DND-41 (cell line): Measurements from ENCODE around the gene NFE2L2.

ENCODE experiments used
- ATAC-seq: fragments of 200-7000 bp; cut with Tn5 transposase; 3 replicates; pipeline ENCODE4 v1.9.1; 2021; ENCODE audit warnings: low read depth; ENCODE audit not compliant: insufficient read depth
- DNase-seq: peaks from one replicate; pipeline ENCODE4 v3.0.0-alpha.2; 2020
- H2AFZ ChIP-seq: 2 replicates; pipeline ENCODE4 v1.6.0; 2012; ENCODE audit warnings: low read depth, low read length
- H3K27ac ChIP-seq: 2 replicates; pipeline ENCODE4 v1.5.1; 2012; ENCODE audit warnings: low read length, inconsistent platforms
- H3K27me3 ChIP-seq: fragments of 200-600 bp; sonication (generic); 2 replicates; pipeline ENCODE4 v1.6.0; 2012; ENCODE audit warnings: low read length, mild to moderate bottlenecking, inconsistent platforms; ENCODE audit not compliant: insufficient read depth, poor library complexity
- H3K36me3 ChIP-seq: 2 replicates; pipeline ENCODE4 v1.5.1; 2012; ENCODE audit warnings: low read length, inconsistent platforms; ENCODE audit not compliant: insufficient read depth
- H3K4me1 ChIP-seq: 2 replicates; pipeline ENCODE4 v1.5.1; 2012; ENCODE audit warnings: mild to moderate bottlenecking, low read length; ENCODE audit not compliant: insufficient read depth
- H3K4me2 ChIP-seq: 2 replicates; pipeline ENCODE4 v1.6.0; 2012; ENCODE audit warnings: mild to moderate bottlenecking, moderate library complexity, low read length, inconsistent platforms; ENCODE audit not compliant: insufficient read depth
- H3K4me3 ChIP-seq, 2 experiments: fragments of 200-600 bp in 1 of 2; shearing (Covaris generic) in 1 of 2; 2 replicates each; pipeline ENCODE4 v1.5.1; 2012 to 2016; ENCODE audit warnings: inconsistent platforms in 2 of 2, low read length in 2 of 2, mild to moderate bottlenecking in 2 of 2, low read depth in 1 of 2, moderate library complexity in 1 of 2
- H3K79me2 ChIP-seq: 2 replicates; pipeline ENCODE4 v1.6.0; 2012; ENCODE audit warnings: low read length, inconsistent platforms; ENCODE audit not compliant: insufficient read depth
- H3K9ac ChIP-seq: 2 replicates; pipeline ENCODE4 v1.6.0; 2012; ENCODE audit warnings: low read depth, mild to moderate bottlenecking, inconsistent platforms, low read length, moderate library complexity
- H3K9me3 ChIP-seq: 2 replicates; pipeline ENCODE4 v1.5.1; 2012; ENCODE audit warnings: low read length, moderate library complexity, mild to moderate bottlenecking, inconsistent platforms; ENCODE audit not compliant: insufficient read depth, severe bottlenecking
- H4K20me1 ChIP-seq: 2 replicates; pipeline ENCODE4 v1.6.0; 2012; ENCODE audit warnings: low read length; ENCODE audit not compliant: insufficient read depth
- CTCF ChIP-seq: IDR thresholded peaks from 2 replicates; pipeline ENCODE4 v1.5.1; 2012; ENCODE audit warnings: borderline replicate concordance, low read length, moderate library complexity, mild to moderate bottlenecking; ENCODE audit not compliant: poor library complexity, severe bottlenecking; ENCODE audit errors: extremely low read depth
- EZH2 ChIP-seq: IDR thresholded peaks from 3 replicates; pipeline ENCODE4 v1.6.1; 2012; ENCODE audit warnings: borderline replicate concordance, low read depth, mild to moderate bottlenecking, moderate library complexity, low read length, inconsistent platforms; ENCODE audit not compliant: severe bottlenecking

The NFE2L2 gene

GRCh38 chr2:177246000-177246399 lies 18.5 kb downstream of the NFE2L2 start:
- H3K4me3 ChIP-seq, result no peak overlapping the region
- no peaks in the 10 kb centered on the region for H3K9me3 ChIP-seq
- ATAC-seq (no peak), DNase-seq (no peak)
- H3K9ac ChIP-seq, result no peak overlapping the region
- H3K79me2 ChIP-seq, result peaks cover 99% of the 10 kb centered on the region
- peaks cover 24% of the 10 kb centered on the region for H3K4me1 ChIP-seq
- H3K36me3 ChIP-seq, result peaks cover 22% of the 10 kb centered on the region
- peaks cover 83% of the 10 kb centered on the region for H4K20me1 ChIP-seq
- TF ChIP-seq EZH2 (no peak), CTCF (no peak)
- no peaks in the 10 kb centered on the region for H3K27me3 ChIP-seq
- no peak overlapping the region for H2AFZ ChIP-seq
- H3K4me2 ChIP-seq, result no peak overlapping the region
- no peak overlapping the region for H3K27ac ChIP-seq

GRCh38 chr2:177245010-177245422 lies 19.5 kb downstream of the NFE2L2 start:
- Histone ChIP-seq H4K20me1 (peaks cover 80% of the 10 kb centered on the region), H3K9ac (no peak overlapping the region), H3K36me3 (peaks cover 18% of the 10 kb centered on the region; the same call in 1 of the 2 replicates), H3K4me2 (no peak overlapping the region), H3K4me1 (peaks cover 34% of the 10 kb centered on the region), H3K9me3 (no peaks in the 10 kb centered on the region), H3K27ac (no peak overlapping the region), H3K27me3 (no peaks in the 10 kb centered on the region), H2AFZ (no peak overlapping the region), H3K4me3 (no peak overlapping the region), H3K79me2 (peaks cover 99% of the 10 kb centered on the region)
- TF ChIP-seq CTCF (no peak), EZH2 (no peak)
- ATAC-seq (no peak), DNase-seq (no peak)

GRCh38 chr2:177244244-177244771 lies 20.2 kb downstream of the NFE2L2 start:
- Histone ChIP-seq H3K9me3 (no peaks in the 10 kb centered on the region), H3K27ac (no peak overlapping the region), H3K4me3 (no peak overlapping the region), H3K4me2 (no peak overlapping the region), H2AFZ (no peak overlapping the region), H3K4me1 (peaks cover 40% of the 10 kb centered on the region), H3K79me2 (peaks cover 99% of the 10 kb centered on the region), H3K9ac (no peak overlapping the region), H4K20me1 (peaks cover 84% of the 10 kb centered on the region), H3K36me3 (peaks cover 19% of the 10 kb centered on the region; the same call in 1 of the 2 replicates), H3K27me3 (no peaks in the 10 kb centered on the region)
- TF ChIP-seq EZH2 (no peak), CTCF (no peak)
- ATAC-seq, result no peak
- DNase-seq, result no peak
